Activated CD8-positive, alpha-beta memory T cell treated with anti-CD3 and anti-CD28 coated beads, Interleukin-2, amount 50 U/mL, for 4 hours (primary cell): Measurements from ENCODE around the gene NLGN2.
"Not testable (repeated sequence)": the region's sequence is repeated elsewhere in the genome, so short reads cannot be mapped to it uniquely, and the experiment has no call there.

Experiments
- DNase-seq: peaks from one replicate; pipeline ENCODE4 v3.0.0-alpha.2; 2020

The NLGN2 gene

GRCh38 chr17:7407485-7408251, at the start of gene NLGN2:
TSS of gene NLGN2 (plus strand) at chr17:7407845. CDS start at chr17:7408256, 411 bp downstream.
- no peak for DNase-seq

GRCh38 chr17:7361906-7362305, 45.7 kb upstream of the NLGN2 start:
- no peak for DNase-seq

GRCh38 chr17:7363311-7363710, 44.3 kb upstream of the NLGN2 start:
- no peak for DNase-seq

- not testable (repeated sequence) for DNase-seq
Observed at GRCh38 chr17:7365963-7366362, 41.7 kb upstream of the NLGN2 start.

- DNase-seq = no peak
Observed at GRCh38 chr17:7367083-7367482, 40.6 kb upstream of the NLGN2 start.

GRCh38 chr17:7367918-7368598, 39.6 kb upstream of the NLGN2 start:
- no peak for DNase-seq

GRCh38 chr17:7368599-7368994, 39.0 kb upstream of the NLGN2 start:
- DNase-seq = not testable (repeated sequence)

GRCh38 chr17:7369825-7370224, 37.8 kb upstream of the NLGN2 start:
- no peak for DNase-seq

GRCh38 chr17:7370853-7371252, 36.8 kb upstream of the NLGN2 start:
- no peak for DNase-seq

- no peak for DNase-seq
Observed at GRCh38 chr17:7374353-7374752, 33.3 kb upstream of the NLGN2 start.

- DNase-seq = no peak
Observed at GRCh38 chr17:7379134-7379533, 28.5 kb upstream of the NLGN2 start.

- no peak for DNase-seq
Observed at GRCh38 chr17:7380321-7380720, 27.3 kb upstream of the NLGN2 start.

- no peak for DNase-seq
Observed at GRCh38 chr17:7380855-7381683, 26.6 kb upstream of the NLGN2 start, which contains the start of gene TNK1. TSS of gene TNK1 (plus strand) at chr17:7381089. CDS start at chr17:7382927, 1,838 bp downstream.

GRCh38 chr17:7382901-7383300, 24.7 kb upstream of the NLGN2 start:
- no peak for DNase-seq

GRCh38 chr17:7383371-7383741, 24.3 kb upstream of the NLGN2 start:
- no peak for DNase-seq

GRCh38 chr17:7383742-7384488, 23.7 kb upstream of the NLGN2 start:
- DNase-seq = peak; percentile 80

- DNase-seq = no peak
Observed at GRCh38 chr17:7384489-7385081, 23.1 kb upstream of the NLGN2 start.

- no peak for DNase-seq
Observed at GRCh38 chr17:7388856-7389255, 18.8 kb upstream of the NLGN2 start.

GRCh38 chr17:7389924-7390910, 17.4 kb upstream of the NLGN2 start:
- DNase-seq = no peak

- DNase-seq = no peak
Observed at GRCh38 chr17:7391307-7391706, 16.3 kb upstream of the NLGN2 start.
